Body of pancreas (tissue), 4 donors: ENCODE data around the gene GJA1. TPM values are rescaled to one million over a fixed set of nuclear protein-coding genes. Genes with fewer than 3 reads are reported as not detected.
A peak's percentile ranks its signal among the peaks of the same experiment; 100 is the strongest.

Experiments
- ATAC-seq: fragments of 150-250 bp; one replicate; pipeline ENCODE4 v1.9.1; 2016
- DNase-seq, 4 donors: peaks; one replicate each; pipeline ENCODE4 v3.0.0-alpha.2; 2019
- H3K27ac ChIP-seq, 4 donors: fragments of 200-600 bp; sonication (generic); 1 replicate in 3 of 4; 2 replicates in 1 of 4; pipeline versions ENCODE4 v1.5.1 to v1.6.1; 2016 to 2019; ENCODE audit warnings: mild to moderate bottlenecking in 1 of 4, mixed read lengths in 1 of 4, moderate library complexity in 1 of 4
- H3K27me3 ChIP-seq, 2 donors: fragments of 200-600 bp; sonication (generic); one replicate each; pipeline ENCODE4 v1.6.0; 2016; ENCODE audit warnings: mild to moderate bottlenecking in 1 of 2
- H3K36me3 ChIP-seq, 2 donors: fragments of 200-600 bp; sonication (generic); replicated peaks in 1 of 2; 2 replicates each; pipeline ENCODE4 v1.5.1; 2016; ENCODE audit warnings: low read depth in 2 of 2; ENCODE audit not compliant: insufficient read depth in 1 of 2
- H3K4me1 ChIP-seq: fragments of 200-600 bp; sonication (generic); one replicate; pipeline ENCODE4 v1.6.0; 2016
- H3K4me3 ChIP-seq, 2 donors: fragments of 200-600 bp; sonication (generic); 1 replicate in 1 of 2; 2 replicates in 1 of 2; pipeline ENCODE4 v1.5.1; 2016 to 2019
- H3K9me3 ChIP-seq, 3 donors: fragments of 200-600 bp; sonication (generic); 1 replicate in 2 of 3; 2 replicates in 1 of 3; pipeline ENCODE4 v1.5.1; 2016
- CTCF ChIP-seq, 7 experiments: fragments of 450-650 bp in 4 of 7; fragments of 200-600 bp in 3 of 7; sonication (generic) in 3 of 7; IDR thresholded peaks; one replicate each; pipeline ENCODE4 v1.5.1; 2016 to 2019; ENCODE audit warnings: antibody characterized with exemption in 7 of 7
- POLR2A ChIP-seq, 3 donors: fragments of 450-650 bp; IDR thresholded peaks; one replicate each; pipeline ENCODE4 v1.6.1; 2016; ENCODE audit warnings: antibody characterized with exemption in 3 of 3, mild to moderate bottlenecking in 2 of 3
- WGBS, 2 donors: methylation state at CpG; one replicate each; pipeline ENCODE4 v1.1.5; 2017; 5-methylcytosine and 5-hydroxymethylcytosine counted together
- intact Hi-C: fragments of 100-400 bp; cut with DNase I; formaldehyde crosslinking; loops from one replicate; pipeline ENCODE4 v1.15.1; 2023
- small RNA-seq: library from RNA; depleted of rRNA; stranded (forward); fragments of <200 nt; gene quantifications from one replicate; pipeline ENCODE3, GENCODE V24; 2016
- total RNA-seq, 2 donors: library from RNA; depleted of rRNA; stranded (reverse); fragments of >200 nt; gene quantifications; one replicate each; pipeline ENCODE4 v1.1.0, GENCODE V29; 2016

Gene GJA1
- total RNA-seq, 2 donors from 2014 or later, result 8.2 to 14.8 TPM

GRCh38 chr6:121498481-121499276 is 63.2 kb downstream of the GJA1 start:
- no peaks in the 10 kb centered on the region for H3K27me3 ChIP-seq
- DNase-seq, result no peak
- intact Hi-C loops, result no loop called here
- peak overlapping the region in 1 of 4 donors; percentile 7 for H3K27ac ChIP-seq
- H3K9me3 ChIP-seq, result no peaks in the 10 kb centered on the region
- WGBS, 2 donors, result 84 to 86% methylated on average over 10 to 12 of the region's 12 CpGs
- TF ChIP-seq POLR2A (IDR thresholded peaks at IDR 0.05) (no peak), CTCF (IDR thresholded peaks at IDR 0.05) (no peak)
- peaks cover 1% of the 10 kb centered on the region for H3K4me1 ChIP-seq
- no peak overlapping the region for H3K4me3 ChIP-seq
- no peak for ATAC-seq
- H3K36me3 ChIP-seq, result no peaks in the 10 kb centered on the region

Small RNA genes lying within 50 kb of the gene (small RNA-seq; reads per million reads assigned to genes)
- not detected for gene RNU4-35P

Other genes with a start within 250 kb of the GJA1 start
- gene TBC1D32, start 101.2 kb upstream of the GJA1 start, total RNA-seq, result 10 to 100 TPM; 11.4 to 14.5 TPM